GM12875 (cell line): ENCODE measurements around the gene GARRE1.
A peak's percentile ranks its signal among the peaks of the same experiment; 100 is the strongest.

Source experiments
- H3K4me3 ChIP-seq: one replicate; pipeline ENCODE4 v1.5.1; 2011; ENCODE audit warnings: low read depth, low read length, control low read depth
- CTCF ChIP-seq: IDR thresholded peaks from 2 replicates; pipeline ENCODE4 v1.5.1; 2011; ENCODE audit warnings: low read depth, mild to moderate bottlenecking, control low read depth, inconsistent platforms, low read length, moderate library complexity, borderline replicate concordance; ENCODE audit not compliant: insufficient read depth

GARRE1 gene

GRCh38 chr19:34269081-34269480, 14.7 kb downstream of the GARRE1 start:
- no peak for TF ChIP-seq CTCF
- H3K4me3 ChIP-seq = no peak overlapping the region

DNA sequence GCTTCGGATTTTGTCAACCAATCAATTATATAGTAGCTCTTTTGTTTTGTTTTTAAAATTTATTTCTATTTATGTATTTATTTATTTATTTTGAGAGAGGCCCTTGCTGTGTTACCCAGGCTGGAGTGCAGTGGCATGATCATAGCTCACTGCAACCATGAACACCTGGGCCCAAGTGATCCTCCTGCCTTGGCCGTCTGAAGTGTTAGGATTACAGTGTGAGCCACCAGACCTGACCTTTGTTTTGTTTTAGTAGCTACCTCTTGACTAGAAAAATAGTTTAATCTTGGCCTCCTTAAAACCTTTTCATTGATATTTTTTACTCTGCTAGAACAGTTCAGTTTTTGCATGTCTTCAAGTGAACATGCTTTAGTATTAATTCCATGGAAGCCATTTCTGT, 15.1 kb downstream of the GARRE1 start:
- no peak for TF ChIP-seq CTCF
- no peak overlapping the region for H3K4me3 ChIP-seq

GRCh38 chr19:34269968-34270621, 15.7 kb downstream of the GARRE1 start:
- no peak for TF ChIP-seq CTCF
- H3K4me3 ChIP-seq = peak overlapping the region; percentile 14

DNA sequence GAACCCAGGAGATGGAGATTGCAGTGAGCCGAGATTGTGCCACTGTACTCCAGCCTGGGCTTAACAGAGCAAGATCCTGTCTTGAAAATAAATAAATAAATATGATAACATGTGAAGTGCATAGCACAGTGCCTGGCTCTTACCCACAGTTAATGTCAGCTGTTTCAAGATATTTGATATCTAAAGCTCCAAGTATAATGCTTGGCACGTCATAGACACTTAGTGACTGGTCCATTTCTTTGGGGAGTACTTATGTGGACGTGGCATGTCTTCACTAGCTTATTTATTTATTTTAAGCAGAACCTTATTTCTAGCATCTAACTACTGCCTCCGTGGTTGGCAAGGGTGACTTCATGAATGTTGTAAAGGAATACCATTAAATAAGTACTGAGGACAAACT, 18.8 kb downstream of the GARRE1 start:
- TF ChIP-seq CTCF = no peak
- H3K4me3 ChIP-seq = no peak overlapping the region

GRCh38 chr19:34274284-34274826, 20.0 kb downstream of the GARRE1 start:
- TF ChIP-seq CTCF = no peak
- H3K4me3 ChIP-seq = no peak overlapping the region

DNA sequence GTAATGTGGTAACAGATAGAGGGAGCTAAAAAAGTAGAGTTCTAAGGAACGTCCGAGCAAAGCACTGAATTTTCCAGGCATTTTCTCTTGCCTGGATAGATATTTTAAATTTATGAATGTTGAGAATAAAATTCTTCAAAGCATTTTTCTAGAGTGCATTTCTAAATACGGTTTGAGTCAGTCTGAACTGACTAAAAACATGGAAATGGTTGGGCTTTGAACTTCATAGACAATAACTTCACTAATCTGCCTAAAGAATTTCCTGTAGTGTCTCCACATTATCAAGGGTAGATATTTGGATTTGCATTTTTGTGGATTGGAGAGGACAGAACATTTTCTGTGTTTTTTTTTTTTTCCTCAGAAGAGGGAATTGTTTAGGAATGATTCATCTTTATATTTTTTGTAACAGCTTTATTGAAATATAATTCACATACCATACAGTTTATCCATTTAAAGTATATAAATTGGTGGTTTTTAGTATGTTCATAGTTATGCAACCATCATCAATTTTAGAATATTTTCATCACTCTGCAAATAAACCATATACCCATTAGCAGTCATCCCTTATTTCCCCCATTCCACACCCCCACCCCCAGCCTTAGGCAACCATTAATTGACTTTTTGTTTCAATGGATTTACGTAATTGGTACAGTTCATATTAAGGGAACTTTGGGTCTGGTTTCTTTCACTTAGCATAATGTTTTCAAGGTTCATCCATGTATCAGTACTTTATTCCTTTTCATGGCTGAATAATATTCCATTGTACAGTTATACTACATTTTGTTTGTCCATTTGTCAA, 20.7 kb downstream of the GARRE1 start:
- no peak for TF ChIP-seq CTCF
- H3K4me3 ChIP-seq = no peak overlapping the region
